ENCODE data around the gene TACSTD2.
A peak's percentile ranks its signal among the peaks of the same experiment; 100 is the strongest.

TACSTD2 gene

DNA sequence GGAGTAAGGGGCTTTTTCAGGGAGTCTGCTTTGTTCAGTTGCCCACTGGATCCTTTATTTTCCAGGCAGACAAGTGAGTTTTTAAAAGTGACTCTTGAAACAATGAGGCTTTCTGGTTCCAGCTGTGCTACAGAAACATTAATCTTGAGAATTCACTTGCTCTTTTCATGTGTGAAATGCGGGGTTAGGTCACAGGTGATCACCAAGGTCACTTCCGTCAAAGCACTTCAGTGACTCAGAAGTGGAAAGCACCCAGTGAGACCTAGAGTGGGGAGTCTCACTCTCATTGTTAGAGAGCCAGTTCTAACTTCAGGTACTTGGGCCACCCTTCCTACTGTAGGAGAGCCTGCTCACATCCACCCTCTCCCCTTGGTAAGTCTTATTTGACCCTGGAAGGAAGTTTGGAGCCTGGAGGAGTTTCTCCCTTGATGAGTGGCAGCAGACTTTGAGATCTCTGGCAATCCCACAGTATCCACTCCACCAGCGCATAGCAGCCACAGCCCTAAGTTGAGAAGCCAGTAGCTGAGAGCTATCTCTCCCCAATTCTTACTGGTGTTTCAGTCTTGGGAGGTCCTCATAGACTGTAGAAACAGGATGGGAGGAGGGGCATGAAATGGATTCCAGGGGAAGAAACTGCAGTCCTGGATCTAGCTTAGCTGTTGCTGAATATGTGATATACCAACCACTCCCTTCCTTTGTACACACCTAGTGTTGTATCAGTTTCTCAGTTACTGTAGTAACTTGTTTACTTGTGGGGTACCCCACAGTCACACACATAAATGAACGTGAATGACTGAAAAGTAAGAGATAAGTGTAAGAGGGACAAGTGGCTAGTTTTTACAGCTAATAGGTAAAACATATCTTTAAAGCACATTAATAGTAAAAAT lies 3.1 kb downstream of the TACSTD2 start:
- Mint-ChIP-seq H3K36me3 (ENCODE audit: low read depth) (peaks cover 4% of the 10 kb centered on the region), H3K9me3 (peaks cover 2% of the 10 kb centered on the region), H3K4me3 (peak overlapping the region in 2 of 3 experiments; percentile 9 to 22), H3K4me1 (peaks cover 17% of the 10 kb centered on the region), H3K27ac (peak overlapping the region in 2 of 3 experiments; percentile 31 to 91), H3K27me3 (ENCODE audit: low read depth) (peaks cover 57% of the 10 kb centered on the region)
- TF ChIP-seq, protein P1, sequence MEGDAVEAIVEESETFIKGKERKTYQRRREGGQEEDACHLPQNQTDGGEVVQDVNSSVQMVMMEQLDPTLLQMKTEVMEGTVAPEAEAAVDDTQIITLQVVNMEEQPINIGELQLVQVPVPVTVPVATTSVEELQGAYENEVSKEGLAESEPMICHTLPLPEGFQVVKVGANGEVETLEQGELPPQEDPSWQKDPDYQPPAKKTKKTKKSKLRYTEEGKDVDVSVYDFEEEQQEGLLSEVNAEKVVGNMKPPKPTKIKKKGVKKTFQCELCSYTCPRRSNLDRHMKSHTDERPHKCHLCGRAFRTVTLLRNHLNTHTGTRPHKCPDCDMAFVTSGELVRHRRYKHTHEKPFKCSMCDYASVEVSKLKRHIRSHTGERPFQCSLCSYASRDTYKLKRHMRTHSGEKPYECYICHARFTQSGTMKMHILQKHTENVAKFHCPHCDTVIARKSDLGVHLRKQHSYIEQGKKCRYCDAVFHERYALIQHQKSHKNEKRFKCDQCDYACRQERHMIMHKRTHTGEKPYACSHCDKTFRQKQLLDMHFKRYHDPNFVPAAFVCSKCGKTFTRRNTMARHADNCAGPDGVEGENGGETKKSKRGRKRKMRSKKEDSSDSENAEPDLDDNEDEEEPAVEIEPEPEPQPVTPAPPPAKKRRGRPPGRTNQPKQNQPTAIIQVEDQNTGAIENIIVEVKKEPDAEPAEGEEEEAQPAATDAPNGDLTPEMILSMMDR (IDR thresholded peaks at IDR 0.05; ENCODE audit: unreplicated experiment in 3 of 3), result no peak

DNA sequence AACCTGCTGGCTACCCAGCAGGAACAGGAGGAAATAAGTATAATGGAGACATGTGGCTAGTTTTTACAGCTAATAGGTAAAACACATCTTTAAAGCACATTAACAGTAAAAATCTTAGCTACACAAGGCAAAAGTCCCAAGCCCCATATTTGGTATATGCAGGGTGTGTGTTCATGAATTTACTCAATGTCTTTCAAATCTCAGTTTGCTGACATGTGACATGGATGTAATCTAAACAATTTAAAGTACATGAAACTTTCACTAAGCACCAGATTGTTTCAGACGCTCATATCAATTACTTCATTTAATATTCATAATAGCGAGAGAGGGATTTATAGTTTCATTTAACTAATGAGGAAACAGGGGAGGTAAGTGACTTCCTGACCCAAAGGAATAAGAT lies 3.9 kb downstream of the TACSTD2 start:
- H3K36me3 Mint-ChIP-seq (ENCODE audit: low read depth), result peaks cover 4% of the 10 kb centered on the region
- peak overlapping the region; percentile 68 to 91 (median 70) for H3K27ac Mint-ChIP-seq
- TF ChIP-seq, protein P1 (IDR thresholded peaks at IDR 0.05; ENCODE audit: unreplicated experiment in 3 of 3), result no peak
- peaks cover 2% of the 10 kb centered on the region for H3K9me3 Mint-ChIP-seq
- H3K27me3 Mint-ChIP-seq (ENCODE audit: low read depth), result peaks cover 52% of the 10 kb centered on the region
- peaks cover 21% of the 10 kb centered on the region for H3K4me1 Mint-ChIP-seq
- no peak overlapping the region for H3K4me3 Mint-ChIP-seq

DNA sequence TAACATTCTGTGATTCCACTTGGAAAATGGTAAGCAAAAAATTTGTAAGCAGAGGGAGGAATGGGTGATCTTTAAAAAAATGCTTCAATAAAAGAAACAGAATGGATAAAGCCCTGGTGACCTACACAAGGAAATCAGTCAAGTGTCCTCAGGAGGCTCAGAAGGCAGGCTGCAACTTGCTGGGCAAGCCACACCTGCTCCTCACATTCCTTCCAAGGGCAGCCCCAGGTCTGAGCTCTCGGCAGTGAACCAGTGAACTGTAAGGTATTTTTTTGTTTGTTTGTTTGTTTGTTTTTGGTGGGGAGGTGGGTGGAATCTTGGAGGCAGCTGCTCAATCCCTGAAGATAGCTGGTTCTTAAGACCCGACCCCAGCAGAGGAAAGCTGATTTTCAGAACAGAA lies 4.4 kb downstream of the TACSTD2 start:
- H3K4me3 Mint-ChIP-seq, result no peak overlapping the region
- TF ChIP-seq, protein P1 (IDR thresholded peaks at IDR 0.05; ENCODE audit: unreplicated experiment in 3 of 3), result no peak
- H3K36me3 Mint-ChIP-seq (ENCODE audit: low read depth), result peaks cover 4% of the 10 kb centered on the region
- H3K27ac Mint-ChIP-seq, result peak overlapping the region; percentile 68 to 91 (median 70)
- H3K4me1 Mint-ChIP-seq, result peaks cover 22% of the 10 kb centered on the region
- H3K9me3 Mint-ChIP-seq, result peaks cover 2% of the 10 kb centered on the region
- peaks cover 47% of the 10 kb centered on the region for H3K27me3 Mint-ChIP-seq (ENCODE audit: low read depth)

DNA sequence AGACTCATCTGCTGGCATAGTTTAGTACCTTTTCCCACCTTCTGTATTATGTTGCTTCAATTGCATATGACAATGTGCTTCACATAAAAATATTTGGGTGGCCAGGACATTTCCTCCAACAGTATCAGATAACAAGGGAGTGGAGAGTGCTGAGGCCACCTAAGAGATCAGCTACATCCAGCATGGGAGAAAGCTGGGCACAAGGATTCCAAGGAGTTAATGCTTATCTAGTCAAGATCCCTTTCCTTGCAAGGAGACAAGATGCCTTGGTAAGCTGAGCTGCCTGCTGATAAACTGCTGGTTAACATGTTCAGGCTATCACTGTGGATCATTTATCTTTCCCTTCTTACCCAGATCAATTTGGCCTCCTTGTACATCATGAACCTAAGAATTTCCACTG lies 5.4 kb downstream of the TACSTD2 start:
- H3K36me3 Mint-ChIP-seq (ENCODE audit: low read depth), result no peaks in the 10 kb centered on the region
- no peak overlapping the region for H3K27ac Mint-ChIP-seq
- H3K9me3 Mint-ChIP-seq, result no peaks in the 10 kb centered on the region
- peaks cover 40% of the 10 kb centered on the region for H3K27me3 Mint-ChIP-seq (ENCODE audit: low read depth)
- H3K4me3 Mint-ChIP-seq, result no peak overlapping the region
- peaks cover 17% of the 10 kb centered on the region for H3K4me1 Mint-ChIP-seq
- TF ChIP-seq, protein P1 (IDR thresholded peaks at IDR 0.05; ENCODE audit: unreplicated experiment in 3 of 3), result no peak

DNA sequence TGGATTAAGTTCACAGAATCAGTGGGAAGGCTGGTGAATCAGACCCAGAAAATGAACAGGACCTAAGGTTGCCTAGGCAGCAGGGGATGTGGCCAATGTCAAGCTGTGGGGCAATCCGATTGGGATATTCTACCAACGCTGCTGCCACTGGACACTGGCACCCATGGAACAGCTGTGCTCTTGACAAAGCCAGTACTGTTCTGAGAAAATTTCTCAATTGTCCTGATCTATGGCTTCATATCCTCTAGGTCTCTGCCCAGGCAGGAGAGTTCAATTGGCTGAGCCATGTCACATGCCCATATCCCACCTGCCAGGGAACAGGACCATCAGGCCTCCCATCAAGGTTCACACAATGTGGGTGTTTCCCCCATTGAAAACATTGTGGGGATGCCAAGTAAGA lies 6.2 kb downstream of the TACSTD2 start:
- H3K36me3 Mint-ChIP-seq (ENCODE audit: low read depth), result no peaks in the 10 kb centered on the region
- no peaks in the 10 kb centered on the region for H3K9me3 Mint-ChIP-seq

More for the DNA sequence above, 6.2 kb downstream of the TACSTD2 start:
- Mint-ChIP-seq H3K4me3 (no peak overlapping the region), H3K27me3 (ENCODE audit: low read depth) (peaks cover 32% of the 10 kb centered on the region), H3K4me1 (peaks cover 17% of the 10 kb centered on the region), H3K27ac (no peak overlapping the region)
- TF ChIP-seq, protein P1 (IDR thresholded peaks at IDR 0.05; ENCODE audit: unreplicated experiment in 3 of 3), result no peak
